Brain pericyte (primary cell): Measurements from ENCODE around the gene HHIPL1.

ENCODE experiments used
- DNase-seq: peaks from one replicate; pipeline ENCODE4 v3.0.0-alpha.2; 2012; ENCODE audit warnings: low read depth, low spot score

The HHIPL1 gene

DNA sequence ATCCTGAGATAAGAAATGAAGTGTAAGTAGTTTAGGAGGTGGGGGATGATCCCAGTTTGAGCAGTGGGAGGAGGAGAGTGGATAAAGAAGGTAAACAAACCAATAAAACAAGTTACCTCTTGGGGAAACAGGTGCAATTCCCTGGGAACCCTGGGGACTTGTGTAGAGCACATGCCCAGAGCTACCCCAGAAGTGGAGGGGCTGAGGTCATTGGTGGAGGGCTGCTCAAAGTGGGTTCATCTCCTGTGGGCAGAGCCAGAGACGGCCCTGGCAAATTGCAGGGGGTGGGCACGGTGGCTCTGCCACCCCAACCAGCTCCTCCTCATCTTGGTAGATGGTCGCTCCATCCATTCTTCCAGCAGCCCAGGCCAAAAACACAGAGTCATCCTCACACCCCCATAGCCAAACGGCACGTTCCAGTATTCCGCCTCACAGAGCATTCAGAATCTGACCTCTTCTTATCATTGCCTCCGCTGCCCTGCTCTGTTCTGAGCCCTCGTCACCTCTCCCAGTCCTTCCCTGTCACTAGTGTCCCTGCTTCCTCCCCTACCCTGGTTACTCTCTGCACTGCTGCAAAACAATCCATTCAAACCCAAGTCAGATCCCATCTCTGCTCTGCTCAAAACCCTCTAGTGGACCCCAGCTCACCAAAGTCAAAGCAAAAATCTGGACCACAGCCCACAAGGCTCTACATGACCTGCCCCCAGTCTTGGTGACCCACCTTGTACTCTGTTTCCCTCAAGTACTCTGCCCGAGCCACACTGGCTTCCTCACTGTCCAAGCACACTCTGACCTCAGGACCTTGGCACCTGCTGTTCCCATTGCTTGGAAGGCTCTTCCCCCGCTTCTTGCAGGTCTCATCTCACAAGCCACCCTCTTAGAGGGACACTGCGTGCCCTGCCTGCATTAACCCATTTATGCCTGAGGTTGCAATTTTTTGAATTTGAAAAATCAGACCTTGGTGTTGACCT lies 44.6 kb downstream of the HHIPL1 start:
- DNase-seq: no peak

DNA sequence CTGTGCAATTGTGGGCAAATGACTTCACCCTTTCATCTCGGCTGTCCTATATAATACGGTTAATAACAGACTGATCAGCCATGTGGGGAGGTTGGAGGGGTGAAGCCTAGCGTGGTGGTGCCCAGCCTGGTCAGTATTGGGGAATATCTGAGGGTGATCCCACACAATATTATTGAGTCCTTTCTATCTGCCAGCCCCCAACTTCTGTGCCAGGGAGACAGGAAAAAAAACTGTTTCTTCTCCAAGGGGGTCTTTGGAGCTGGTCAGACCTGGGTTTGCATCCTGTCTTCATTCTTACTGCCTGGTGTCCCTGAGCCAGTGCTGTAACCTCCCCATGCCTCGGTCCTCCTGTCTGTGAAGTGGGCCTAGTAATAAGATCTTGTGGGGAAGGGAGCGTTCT lies 45.7 kb downstream of the HHIPL1 start:
- no peak for DNase-seq

DNA sequence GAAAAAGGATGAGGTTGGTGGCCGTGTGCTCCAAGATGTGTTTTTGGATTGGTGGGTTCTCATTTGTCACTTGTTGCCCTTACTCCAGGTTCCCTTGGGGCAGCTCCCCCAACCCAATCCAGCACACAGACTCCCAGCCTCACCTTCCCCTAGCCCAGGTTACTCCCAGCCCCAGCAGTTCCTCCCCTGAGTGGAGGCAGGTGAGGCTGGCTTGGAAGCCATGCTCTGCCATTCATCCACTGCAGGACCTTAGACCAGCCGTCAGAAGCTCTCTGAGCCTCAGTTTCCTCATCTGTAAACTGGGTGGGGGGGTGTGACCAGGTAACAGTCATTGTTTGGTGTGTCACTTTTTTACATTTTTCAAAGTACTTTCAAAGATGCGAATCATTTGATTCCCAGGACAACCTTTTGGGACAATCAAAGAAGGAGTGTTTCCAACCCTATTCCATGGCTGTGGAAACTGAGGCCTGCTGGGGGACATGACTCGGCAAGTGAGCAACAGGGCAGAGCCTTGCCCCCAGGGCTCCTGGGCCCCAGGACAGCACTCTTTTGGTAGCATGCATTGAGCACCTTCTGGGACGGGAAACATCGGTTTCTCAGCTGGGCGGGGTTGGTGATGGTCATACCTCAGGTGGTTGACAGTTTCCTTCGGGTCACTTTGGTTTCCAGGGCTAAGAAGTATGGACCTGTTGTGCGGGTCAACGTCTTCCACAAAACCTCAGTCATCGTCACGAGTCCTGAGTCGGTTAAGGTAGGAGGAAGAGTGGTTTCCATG lies 46.4 kb downstream of the HHIPL1 start:
- no peak for DNase-seq

DNA sequence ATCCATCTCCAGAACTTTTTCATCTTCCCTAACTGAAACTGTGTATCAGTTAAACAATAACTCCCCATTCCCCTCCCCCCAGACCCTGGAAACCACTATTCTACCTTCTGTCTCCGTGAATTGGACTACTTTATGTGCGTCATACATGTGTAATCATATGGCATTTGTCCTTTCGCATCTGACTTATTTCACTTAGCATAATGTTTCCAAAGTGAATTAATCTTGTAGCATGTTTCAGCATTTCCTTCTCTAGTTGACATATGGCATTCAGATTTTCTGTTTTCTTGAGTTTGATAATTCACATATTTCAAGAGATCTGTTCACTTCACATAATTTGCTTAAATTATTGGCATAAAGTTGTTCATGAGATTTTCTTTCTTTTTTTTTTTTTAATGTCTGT lies 49.0 kb downstream of the HHIPL1 start:
- no peak for DNase-seq

DNA sequence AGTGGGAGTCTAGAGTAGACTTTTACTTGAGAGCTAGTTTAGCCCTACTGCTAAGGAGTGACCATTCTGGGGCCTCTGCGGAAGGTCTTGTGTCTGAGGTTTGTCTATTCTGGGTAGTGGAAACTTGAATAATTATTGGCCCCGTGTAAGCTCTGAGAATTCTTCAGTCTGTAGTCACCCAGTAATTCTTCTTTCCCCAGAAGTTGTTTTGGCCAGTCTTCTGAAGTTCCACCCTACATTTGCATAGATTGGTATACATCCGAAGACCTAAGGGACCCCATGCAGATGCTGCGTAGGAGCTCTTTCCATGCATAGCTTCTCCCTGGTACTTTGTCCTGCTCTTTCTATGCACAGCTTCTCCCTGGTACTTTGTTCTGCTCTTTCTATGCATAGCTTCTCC lies 52.0 kb downstream of the HHIPL1 start:
- no peak for DNase-seq

DNA sequence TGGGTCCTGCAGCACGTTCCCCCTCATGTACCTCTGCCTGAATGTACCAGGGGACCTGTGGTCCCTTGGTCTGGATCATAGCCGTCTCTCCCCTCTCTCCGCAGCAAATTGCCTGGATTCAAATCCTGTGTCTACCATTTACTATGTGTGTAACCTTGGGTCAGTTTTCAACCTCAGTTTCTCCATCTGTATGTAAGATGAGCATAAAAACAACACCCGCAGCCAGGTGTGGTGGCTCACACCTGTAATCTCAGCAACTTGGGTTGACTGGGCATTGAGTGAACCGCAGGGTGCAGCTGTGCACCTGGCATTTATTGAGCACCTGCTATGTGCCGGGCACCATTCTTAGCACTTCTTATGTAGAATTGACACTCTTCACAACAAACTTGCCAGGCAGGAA lies 53.3 kb downstream of the HHIPL1 start:
- DNase-seq: no peak

DNA sequence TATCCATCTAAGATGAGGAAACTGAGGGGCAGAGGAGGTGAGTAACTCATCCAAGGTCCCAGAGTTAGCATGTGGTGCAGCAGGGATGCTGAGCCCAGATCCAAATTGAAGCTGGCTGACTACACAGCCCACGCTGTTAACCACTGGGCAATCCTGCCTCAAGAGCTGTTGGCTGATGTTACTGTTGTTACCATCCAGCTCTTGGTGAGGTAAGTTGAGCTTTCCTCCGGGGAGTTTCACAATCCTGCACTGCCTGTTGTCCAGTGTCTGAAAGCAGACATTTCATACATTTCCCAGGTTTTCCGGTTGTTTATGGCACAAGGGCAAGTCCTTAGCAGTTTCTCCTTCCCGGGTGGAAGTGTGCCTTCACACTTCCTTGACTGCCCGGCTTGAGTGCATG lies 53.7 kb downstream of the HHIPL1 start:
- no peak for DNase-seq

DNA sequence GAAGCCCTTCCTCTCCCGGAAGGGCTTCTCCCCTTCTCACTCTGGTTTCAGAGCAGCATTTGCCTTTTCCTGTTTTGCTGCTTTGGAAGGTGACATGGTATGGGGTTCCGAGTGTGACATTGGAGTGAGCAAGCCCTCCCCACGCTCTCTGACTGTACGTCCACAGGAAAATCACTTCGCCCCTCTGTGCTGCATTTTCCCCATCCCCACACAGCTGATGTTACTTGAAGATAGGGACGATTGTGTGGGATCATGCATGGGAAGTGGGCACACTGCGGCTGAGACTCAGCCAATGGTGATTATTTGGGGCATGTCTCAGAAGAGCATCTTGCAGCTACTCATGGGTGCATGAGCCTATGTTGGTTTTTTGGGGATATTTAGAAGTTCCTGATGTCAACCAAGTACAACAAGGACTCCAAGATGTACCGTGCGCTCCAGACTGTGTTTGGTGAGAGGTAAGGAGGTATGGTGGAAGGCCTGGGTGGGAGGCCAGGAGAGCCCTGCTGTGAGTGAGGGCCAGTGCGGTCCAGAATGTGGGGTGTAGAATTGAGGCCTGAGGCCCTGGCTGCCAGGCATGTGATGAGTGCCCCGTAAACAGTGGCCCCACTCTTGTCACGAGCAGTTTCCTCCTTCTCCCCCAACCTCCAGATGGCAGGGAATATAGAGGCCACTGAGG lies 54.3 kb downstream of the HHIPL1 start:
- no peak for DNase-seq

DNA sequence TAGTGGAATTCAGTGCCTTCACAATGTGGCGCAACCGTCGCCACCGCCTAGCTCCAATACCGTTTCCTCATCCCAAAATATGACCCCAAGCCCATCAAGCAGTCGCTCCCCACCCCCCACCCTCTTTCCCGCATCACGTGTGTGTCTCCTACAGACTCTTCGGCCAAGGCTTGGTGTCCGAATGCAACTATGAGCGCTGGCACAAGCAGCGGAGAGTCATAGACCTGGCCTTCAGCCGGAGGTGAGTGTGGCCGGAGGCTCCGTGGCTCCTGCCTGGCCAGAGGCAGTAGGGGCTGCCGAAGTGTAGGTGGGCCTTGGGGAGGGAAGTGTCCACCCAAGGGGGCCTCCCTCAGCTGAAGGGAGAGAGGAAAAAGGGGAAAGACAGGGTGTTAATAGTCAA lies 54.9 kb downstream of the HHIPL1 start:
- no peak for DNase-seq

DNA sequence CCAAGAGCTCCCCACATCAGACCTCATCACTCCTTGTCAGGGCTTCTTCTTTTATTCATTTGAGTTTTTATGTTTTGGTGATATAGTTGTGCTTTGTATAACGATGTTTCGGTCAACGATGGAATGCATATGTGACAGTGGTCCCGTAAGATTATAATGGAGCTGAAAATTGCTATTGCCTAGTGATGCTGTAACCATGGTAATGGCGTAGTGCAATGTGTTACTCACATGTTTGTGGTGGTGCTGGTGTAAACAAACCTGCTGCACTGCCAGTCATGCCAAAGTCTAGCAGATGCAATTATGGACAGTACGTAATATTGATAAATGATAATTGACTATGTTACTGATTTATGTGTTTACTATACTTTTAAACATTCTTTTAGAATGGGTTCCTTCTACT lies 55.5 kb downstream of the HHIPL1 start:
- DNase-seq: no peak

DNA sequence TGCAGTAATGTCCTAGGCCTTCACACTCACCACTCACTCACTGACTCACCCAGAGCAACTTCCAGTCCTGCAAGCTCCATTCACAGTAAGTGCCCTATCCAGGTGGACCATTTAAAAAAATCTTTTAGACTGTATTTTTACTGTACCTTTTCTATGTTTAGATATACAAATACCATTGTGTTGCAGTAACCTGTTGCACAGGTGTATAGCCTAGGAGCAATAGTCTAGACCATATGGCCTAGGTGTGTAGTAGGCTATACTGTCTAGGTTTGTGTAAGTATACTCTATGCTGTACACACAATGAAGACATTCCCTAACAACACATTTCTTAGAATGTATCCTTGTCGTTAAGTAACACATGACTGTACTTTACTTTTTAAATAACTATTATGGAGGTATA lies 56.3 kb downstream of the HHIPL1 start:
- DNase-seq: no peak

DNA sequence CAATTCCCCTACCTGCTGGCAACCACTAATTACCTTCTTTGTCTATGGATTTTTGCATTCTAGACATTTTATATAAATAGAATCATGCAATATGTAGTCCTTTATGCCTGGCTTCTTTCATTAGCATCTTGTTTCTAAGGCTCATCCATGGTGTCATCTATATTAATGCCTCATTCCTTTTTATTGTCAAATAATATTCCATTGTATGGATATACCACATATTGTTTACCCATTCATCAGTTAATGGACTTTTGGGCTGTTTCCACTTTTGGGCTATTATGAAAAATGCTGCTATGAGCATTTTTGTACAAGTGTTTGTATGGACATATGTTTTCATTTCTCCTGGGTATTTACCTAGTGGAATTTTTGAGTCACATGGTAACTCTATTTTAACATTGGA lies 57.2 kb downstream of the HHIPL1 start:
- no peak for DNase-seq

DNA sequence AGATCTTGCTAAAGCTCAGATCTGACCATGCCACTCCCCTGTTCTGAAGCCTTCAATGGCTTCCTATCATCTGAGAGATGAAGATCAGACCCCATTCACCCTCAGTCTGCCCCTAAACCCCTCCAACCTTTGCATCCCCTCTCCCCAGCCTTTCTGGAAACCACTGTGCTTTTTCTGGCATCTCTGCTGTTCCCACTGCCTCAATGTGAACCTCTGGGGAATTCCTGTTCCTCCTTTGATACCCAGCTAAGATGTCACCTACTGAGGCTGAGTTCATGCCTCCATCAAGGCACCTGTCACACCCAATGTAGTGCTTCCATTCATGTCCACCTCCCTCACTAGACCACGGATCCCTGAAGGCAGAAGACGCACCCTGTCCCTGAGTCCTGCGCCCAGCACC lies 58.5 kb downstream of the HHIPL1 start:
- no peak for DNase-seq

DNA sequence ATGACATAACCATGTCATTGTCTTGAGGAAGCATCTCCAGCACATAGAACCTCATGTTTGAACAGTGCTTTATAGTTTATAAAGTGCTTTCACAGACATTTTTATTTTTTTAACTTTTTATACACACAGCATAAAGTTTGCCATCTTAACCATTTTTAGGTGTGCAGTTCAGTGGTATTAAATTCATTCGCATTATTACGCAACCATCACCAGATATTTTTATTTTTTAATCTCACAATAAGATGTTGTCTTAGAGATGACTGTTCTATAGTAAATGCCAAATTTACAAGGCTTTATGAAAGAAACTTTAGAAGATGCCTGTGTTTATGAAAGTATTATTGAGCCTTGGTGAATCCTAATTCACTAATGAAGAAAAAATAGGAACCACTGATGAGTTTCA lies 59.1 kb downstream of the HHIPL1 start:
- DNase-seq: no peak

DNA sequence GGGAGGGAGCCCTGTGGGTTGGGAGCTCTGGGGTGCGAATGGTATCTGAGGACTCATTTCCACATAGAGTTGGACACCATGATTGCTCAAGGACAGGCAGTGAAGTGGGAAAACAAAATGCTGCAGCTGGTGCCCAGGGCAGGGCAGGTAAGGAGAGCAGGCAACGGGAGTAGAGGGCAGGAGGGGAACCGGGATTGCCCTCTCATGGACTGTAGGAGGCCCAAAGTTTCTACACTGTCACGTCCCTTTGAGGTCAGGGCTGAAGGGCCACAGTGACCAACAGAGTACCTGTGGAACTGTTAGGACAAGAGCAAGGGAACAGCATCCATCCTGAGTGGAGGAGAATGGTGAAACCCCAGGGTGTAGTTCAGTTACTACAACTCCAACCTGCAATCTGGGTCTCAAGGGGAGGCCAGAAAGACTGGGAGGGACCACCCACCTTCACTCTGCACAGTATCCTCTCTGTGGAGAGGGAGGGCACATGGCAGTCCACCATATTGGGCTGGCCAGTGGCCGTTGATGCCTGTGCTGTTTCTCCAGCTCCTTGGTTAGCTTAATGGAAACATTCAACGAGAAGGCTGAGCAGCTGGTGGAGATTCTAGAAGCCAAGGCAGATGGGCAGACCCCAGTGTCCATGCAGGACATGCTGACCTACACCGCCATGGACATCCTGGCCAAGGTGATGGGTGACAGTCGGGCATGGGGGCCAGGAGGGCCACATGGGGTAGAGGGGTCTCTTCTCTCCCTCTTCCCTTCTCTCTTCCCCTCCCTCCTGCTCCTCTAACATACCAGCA lies 61.4 kb downstream of the HHIPL1 start:
- DNase-seq: no peak

DNA sequence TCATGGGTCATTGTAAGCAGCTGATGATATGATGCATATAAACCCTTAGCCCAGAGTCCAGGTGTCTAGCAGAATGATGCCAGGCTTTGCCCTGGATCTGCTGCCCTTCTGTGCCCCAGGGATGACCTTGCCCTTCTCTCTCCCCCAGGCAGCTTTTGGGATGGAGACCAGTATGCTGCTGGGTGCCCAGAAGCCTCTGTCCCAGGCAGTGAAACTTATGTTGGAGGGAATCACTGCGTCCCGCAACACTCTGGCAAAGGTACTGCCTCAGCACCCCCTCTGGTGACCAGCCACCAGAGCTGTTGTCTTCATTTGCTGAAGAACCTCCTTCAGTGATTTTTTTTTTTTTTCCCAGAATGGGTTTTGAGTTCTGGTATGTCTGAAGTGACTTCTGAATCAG lies 62.5 kb downstream of the HHIPL1 start:
- DNase-seq: no peak

DNA sequence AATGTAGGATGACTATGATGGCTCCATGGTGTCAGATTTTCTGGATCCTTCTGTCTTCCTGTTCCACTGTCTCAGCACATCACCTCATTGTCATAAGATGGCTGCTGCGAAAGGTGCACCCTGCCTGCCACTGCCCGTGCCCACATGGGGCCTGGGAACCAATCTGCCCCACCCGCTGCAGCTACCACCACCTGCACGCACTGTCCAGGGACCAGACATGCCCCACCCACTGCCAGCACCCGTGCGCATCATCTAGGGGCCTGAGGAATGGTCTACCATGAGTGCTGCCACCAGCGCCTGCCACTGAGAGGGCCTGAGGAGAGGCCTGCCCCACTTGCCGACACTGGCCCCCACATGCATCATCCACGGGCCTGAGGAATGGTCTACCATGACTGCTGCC lies 63.0 kb downstream of the HHIPL1 start:
- DNase-seq: no peak

DNA sequence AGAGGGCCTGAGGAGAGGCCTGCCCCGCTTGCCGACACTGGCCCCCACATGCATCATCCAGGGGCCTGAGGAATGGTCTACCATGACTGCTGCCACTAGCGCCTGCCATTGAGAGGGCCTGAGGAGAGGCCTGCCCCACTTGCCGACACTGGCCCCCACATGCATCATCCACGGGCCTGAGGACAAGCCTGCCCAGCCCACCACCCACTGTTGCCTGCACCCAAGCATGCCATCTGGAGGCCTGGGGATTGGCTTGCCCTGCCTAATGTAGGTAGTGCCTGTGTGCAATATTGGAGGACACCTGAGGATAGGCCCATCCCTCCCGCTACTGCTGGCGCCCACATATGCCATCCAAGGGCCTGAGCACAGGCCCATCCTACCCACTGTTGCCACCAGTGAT lies 63.5 kb downstream of the HHIPL1 start:
- DNase-seq: no peak

DNA sequence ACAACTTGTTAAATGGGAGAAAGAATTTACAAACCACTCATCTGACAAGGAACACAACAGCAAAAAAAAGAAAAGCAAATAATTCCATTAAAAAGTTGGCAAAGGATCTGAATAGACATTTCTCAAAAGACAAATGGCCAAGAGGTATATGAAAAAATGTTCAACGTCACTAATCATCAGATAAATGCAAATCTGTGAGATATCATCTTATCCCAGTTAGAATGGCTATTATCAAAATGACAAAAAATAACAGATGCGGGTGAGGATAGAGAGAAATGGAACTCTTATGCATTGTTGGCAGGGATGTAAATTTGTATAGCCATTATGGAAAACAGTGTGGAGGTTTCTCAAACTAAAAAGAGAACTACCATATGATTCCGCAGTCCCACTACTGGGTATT lies 69.0 kb downstream of the HHIPL1 start:
- no peak for DNase-seq

DNA sequence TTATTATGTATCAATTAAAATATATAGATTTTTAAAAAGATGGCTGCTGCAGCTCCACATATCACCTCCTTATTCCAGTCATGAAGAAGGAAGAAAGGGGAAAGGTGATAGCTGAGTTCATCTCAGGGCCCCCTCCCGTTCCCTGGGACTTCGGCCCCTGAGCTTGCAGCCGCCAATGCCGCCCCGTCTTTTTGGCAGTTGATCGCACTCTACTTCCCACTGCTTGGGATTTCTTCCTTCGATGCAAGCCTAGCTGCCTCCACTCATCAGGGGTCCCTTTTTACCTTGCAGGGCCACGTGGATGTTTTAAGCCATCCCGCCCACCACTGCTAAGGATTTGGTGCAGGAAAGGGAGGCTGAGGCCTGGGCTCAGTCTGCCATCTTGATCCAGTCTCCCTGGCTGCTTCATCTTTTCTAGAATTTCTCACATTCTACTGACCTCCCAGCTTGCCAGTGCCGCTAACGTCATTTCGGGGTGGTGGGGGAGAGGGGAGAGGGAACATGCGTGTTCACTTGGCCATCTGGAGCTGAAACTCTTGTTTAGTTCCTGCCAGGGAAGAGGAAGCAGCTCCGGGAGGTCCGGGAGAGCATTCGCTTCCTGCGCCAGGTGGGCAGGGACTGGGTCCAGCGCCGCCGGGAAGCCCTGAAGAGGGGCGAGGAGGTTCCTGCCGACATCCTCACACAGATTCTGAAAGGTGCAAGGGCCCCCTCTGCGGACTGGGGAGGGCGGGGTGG lies 70.5 kb downstream of the HHIPL1 start:
- no peak for DNase-seq
